ELF-1 (cell line): ENCODE results near the gene PYGO2.

Experiments used
- DNase-seq: peaks from one replicate; pipeline ENCODE4 v3.0.0-alpha.2; 2016; ENCODE audit warnings: low read depth, low spot score

PYGO2 gene

GRCh38 chr1:154961207-154962155 is at the start of gene PYGO2:
TSS of gene PYGO2 (minus strand) at chr1:154961782. CDS start at chr1:154961576, 206 bp downstream.
- peak; percentile 88 for DNase-seq

- DNase-seq = no peak
Measured at GRCh38 chr1:155011004-155011416, 49.4 kb upstream of the PYGO2 start.

GRCh38 chr1:155010211-155010918 is 48.8 kb upstream of the PYGO2 start:
- no peak for DNase-seq

GRCh38 chr1:155009742-155010141 is 48.2 kb upstream of the PYGO2 start:
- no peak for DNase-seq

- no peak for DNase-seq
Measured at GRCh38 chr1:155009221-155009711, 47.7 kb upstream of the PYGO2 start.

- no peak for DNase-seq
Measured at GRCh38 chr1:155008015-155008941, 46.7 kb upstream of the PYGO2 start.

- no peak for DNase-seq
Measured at GRCh38 chr1:155007251-155007828, 45.8 kb upstream of the PYGO2 start.

GRCh38 chr1:155006601-155007101 is 45.1 kb upstream of the PYGO2 start:
- DNase-seq = no peak

GRCh38 chr1:155005076-155006011 is 43.8 kb upstream of the PYGO2 start:
- no peak for DNase-seq

- DNase-seq = no peak
Measured at GRCh38 chr1:155004352-155005075, 42.9 kb upstream of the PYGO2 start.

GRCh38 chr1:155003766-155004351 is 42.3 kb upstream of the PYGO2 start:
- peak; percentile 36 for DNase-seq

GRCh38 chr1:155003227-155003765 is 41.7 kb upstream of the PYGO2 start:
- no peak for DNase-seq

GRCh38 chr1:155002464-155003226 is 41.1 kb upstream of the PYGO2 start, which contains the start of gene ZBTB7B:
TSS of gene ZBTB7B (plus strand) at chr1:155002802. CDS start at chr1:155014661, 11,859 bp downstream.
- DNase-seq = peak; percentile 45

GRCh38 chr1:155001675-155002463 is 40.3 kb upstream of the PYGO2 start:
- peak; percentile 95 for DNase-seq

- no peak for DNase-seq
Measured at GRCh38 chr1:155001425-155001674, 39.8 kb upstream of the PYGO2 start.

GRCh38 chr1:155000726-155001424 is 39.3 kb upstream of the PYGO2 start:
- DNase-seq = peak; percentile 97
